H9 (cell line): ENCODE results near the gene CDK5R1. TPM values are rescaled to one million over a fixed set of nuclear protein-coding genes. Genes with fewer than 3 reads are reported as not detected.

Experiments used
- DNase-seq: peaks from one replicate; pipeline ENCODE4 v3.0.0-alpha.2; 2017
- H2AFZ ChIP-seq: one replicate; pipeline ENCODE4 v1.6.1; 2013; ENCODE audit warnings: mild to moderate bottlenecking, low read length, control low read depth, moderate library complexity
- H2AK5ac ChIP-seq: 2 replicates; pipeline ENCODE4 v1.6.1; 2013; ENCODE audit warnings: low read length, control low read depth, mixed read lengths; ENCODE audit not compliant: insufficient read length
- H2BK120ac ChIP-seq: one replicate; pipeline ENCODE4 v1.6.1; 2013; ENCODE audit warnings: low read depth, mild to moderate bottlenecking, low read length, control low read depth, inconsistent platforms; ENCODE audit not compliant: poor library complexity, severe bottlenecking
- H2BK12ac ChIP-seq: 2 replicates; pipeline ENCODE4 v1.6.1; 2013; ENCODE audit warnings: low read length, control low read depth, mixed read lengths, low read depth; ENCODE audit not compliant: insufficient read length
- H2BK15ac ChIP-seq: 2 replicates; pipeline ENCODE4 v1.6.1; 2013; ENCODE audit warnings: low read depth, low read length, control low read depth
- H2BK20ac ChIP-seq: one replicate; pipeline ENCODE4 v1.6.1; 2013; ENCODE audit warnings: low read depth, mild to moderate bottlenecking, low read length, control low read depth, inconsistent platforms; ENCODE audit not compliant: poor library complexity, severe bottlenecking
- H2BK5ac ChIP-seq: 2 replicates; pipeline ENCODE4 v1.6.1; 2013; ENCODE audit warnings: low read length, control low read depth, mixed read lengths; ENCODE audit not compliant: insufficient read length
- H3K14ac ChIP-seq: 2 replicates; pipeline ENCODE4 v1.6.1; 2013; ENCODE audit warnings: low read length, control low read depth; ENCODE audit not compliant: insufficient read depth
- H3K18ac ChIP-seq: 2 replicates; pipeline ENCODE4 v1.6.1; 2013; ENCODE audit warnings: low read depth, mild to moderate bottlenecking, mixed read lengths, low read length, control low read depth; ENCODE audit not compliant: insufficient read length
- H3K23ac ChIP-seq: 2 replicates; pipeline ENCODE4 v1.6.1; 2013; ENCODE audit warnings: low read length, control low read depth, mixed read lengths, low read depth; ENCODE audit not compliant: insufficient read length
- H3K23me2 ChIP-seq: 2 replicates; pipeline ENCODE4 v1.6.1; 2013; ENCODE audit warnings: low read depth, mild to moderate bottlenecking, mixed read lengths, low read length, control low read depth; ENCODE audit not compliant: insufficient read length, poor library complexity, severe bottlenecking
- H3K27ac ChIP-seq: 2 replicates; pipeline ENCODE4 v1.5.1; 2013; ENCODE audit warnings: low read length, control low read depth, mixed read lengths, low read depth; ENCODE audit not compliant: insufficient read length
- H3K27me3 ChIP-seq: 2 replicates; pipeline ENCODE4 v1.6.1; 2013; ENCODE audit warnings: low read length, control low read depth, inconsistent platforms; ENCODE audit not compliant: insufficient read depth
- H3K4ac ChIP-seq: 2 replicates; pipeline ENCODE4 v1.6.1; 2013; ENCODE audit warnings: low read depth, mild to moderate bottlenecking, control low read depth, inconsistent platforms, low read length, moderate library complexity
- H3K4me1 ChIP-seq: 2 replicates; pipeline ENCODE4 v1.6.1; 2013; ENCODE audit warnings: low read length, control low read depth, inconsistent platforms; ENCODE audit not compliant: insufficient read depth
- H3K4me2 ChIP-seq: 2 replicates; pipeline ENCODE4 v1.6.1; 2013; ENCODE audit warnings: low read length, control low read depth, mixed read lengths; ENCODE audit not compliant: insufficient read length, insufficient read depth
- H3K56ac ChIP-seq: 2 replicates; pipeline ENCODE4 v1.6.1; 2013; ENCODE audit warnings: low read depth, mild to moderate bottlenecking, mixed read lengths, low read length, control low read depth; ENCODE audit not compliant: insufficient read length
- H3K79me1 ChIP-seq: 2 replicates; pipeline ENCODE4 v1.6.1; 2013; ENCODE audit warnings: low read depth, mild to moderate bottlenecking, moderate library complexity, low read length, control low read depth, inconsistent platforms; ENCODE audit not compliant: insufficient read depth, poor library complexity, severe bottlenecking
- H3K79me2 ChIP-seq: 2 replicates; pipeline ENCODE4 v1.6.1; 2013; ENCODE audit warnings: low read length, control low read depth, inconsistent platforms; ENCODE audit not compliant: insufficient read depth
- H3K9ac ChIP-seq: 2 replicates; pipeline ENCODE4 v1.6.1; 2013; ENCODE audit warnings: low read length, control low read depth, mixed read lengths; ENCODE audit not compliant: insufficient read length; ENCODE audit errors: extremely low read depth
- H3K9me3 ChIP-seq: one replicate; pipeline ENCODE4 v1.6.1; 2013; ENCODE audit warnings: low read depth, low read length, inconsistent platforms; ENCODE audit not compliant: control insufficient read depth
- H3T11ph ChIP-seq: one replicate; pipeline ENCODE4 v1.6.1; 2013; ENCODE audit warnings: mild to moderate bottlenecking, low read length, control low read depth, inconsistent platforms
- H4K20me1 ChIP-seq: one replicate; pipeline ENCODE4 v1.6.1; 2013; ENCODE audit not compliant: control insufficient read depth, insufficient read length, insufficient read depth
- H4K5ac ChIP-seq: 2 replicates; pipeline ENCODE4 v1.6.1; 2013; ENCODE audit warnings: low read depth, mild to moderate bottlenecking, mixed read lengths, low read length, control low read depth; ENCODE audit not compliant: insufficient read length
- H4K8ac ChIP-seq: replicated peaks from 2 replicates; pipeline ENCODE4 v1.6.1; 2013; ENCODE audit warnings: low read length, control low read depth, mixed read lengths, low read depth; ENCODE audit not compliant: insufficient read length
- H4K91ac ChIP-seq: 2 replicates; pipeline ENCODE4 v1.6.1; 2013; ENCODE audit warnings: low read depth, mild to moderate bottlenecking, moderate library complexity, mixed read lengths, low read length, control low read depth; ENCODE audit not compliant: insufficient read length
- H3K27ac Mint-ChIP-seq, 3 experiments: 2 replicates in 2 of 3; 3 replicates in 1 of 3; pipeline ENCODE4 v1.8.0; 2020 to 2021; ENCODE audit warnings: mixed read lengths in 3 of 3, mild to moderate bottlenecking in 1 of 3, moderate library complexity in 1 of 3
- H3K27me3 Mint-ChIP-seq: 2 replicates; pipeline ENCODE4 v1.8.0; 2021; ENCODE audit warnings: low read depth, mild to moderate bottlenecking, moderate library complexity, mixed read lengths
- H3K36me3 Mint-ChIP-seq, 3 experiments: 2 replicates in 2 of 3; 3 replicates in 1 of 3; pipeline ENCODE4 v1.8.0; 2020 to 2021; ENCODE audit warnings: low read depth in 3 of 3, mixed read lengths in 3 of 3; ENCODE audit not compliant: insufficient read depth in 1 of 3
- H3K4me1 Mint-ChIP-seq, 2 experiments: 2 replicates each; pipeline ENCODE4 v1.8.0; 2020; ENCODE audit warnings: mixed read lengths in 2 of 2
- H3K4me3 Mint-ChIP-seq, 2 experiments: 2 replicates in 1 of 2; 3 replicates in 1 of 2; pipeline ENCODE4 v1.8.0; 2020 to 2021; ENCODE audit warnings: mild to moderate bottlenecking in 2 of 2, mixed read lengths in 2 of 2, moderate library complexity in 1 of 2
- H3K9me3 Mint-ChIP-seq, 2 experiments: 2 replicates in 1 of 2; 3 replicates in 1 of 2; pipeline ENCODE4 v1.8.0; 2020; ENCODE audit warnings: mild to moderate bottlenecking in 2 of 2, mixed read lengths in 2 of 2, moderate library complexity in 1 of 2
- WGBS: extraction: QIAGEN DNeasy Blood & Tissue Kit; methylation state at CpG from one replicate; pipeline ENCODE4 v1.1.7; 2013; ENCODE audit warnings: missing lambda C conversion rate, low lambda C conversion rate, mixed read lengths; ENCODE audit not compliant: insufficient read length; ENCODE audit errors: extremely low coverage; 5-methylcytosine and 5-hydroxymethylcytosine counted together
- total RNA-seq: library from RNA; stranded (reverse); gene quantifications from 2 replicates; pipeline ENCODE4 v1.2.1, GENCODE V29; 2021
- TF ChIP-seq, protein P1 (sequence below): fragments of 200-600 bp; sonication (generic); conservative IDR thresholded peaks from 3 replicates; pipeline ENCODE4 v1.8.0; 2021; ENCODE audit warnings: antibody characterized with exemption, mild to moderate bottlenecking

Gene CDK5R1
- total RNA-seq, 1 experiment from 2014 or later: 11.4 TPM

DNA sequence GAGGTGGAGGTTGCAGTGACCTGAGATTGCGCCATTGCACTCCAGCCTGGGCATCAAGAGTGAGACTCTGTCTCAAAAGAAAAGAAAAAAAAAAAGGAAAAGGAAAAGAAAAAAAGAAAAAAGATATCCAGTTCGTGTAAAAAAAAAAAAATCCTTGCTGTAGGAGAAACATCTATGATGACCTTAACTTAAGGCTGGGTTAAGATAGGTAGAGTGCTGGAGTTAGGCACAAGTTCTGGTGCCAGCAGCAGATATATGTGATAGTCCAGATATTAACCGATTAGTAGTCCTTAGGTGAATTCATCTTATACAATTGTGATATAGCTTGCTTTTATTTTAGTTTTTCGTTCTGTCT lies 25.3 kb upstream of the CDK5R1 start:
- Mint-ChIP-seq H3K27me3 (no peaks in the 10 kb centered on the region), H3K36me3 (peaks cover 43 to 85% (median 58%) of the 10 kb centered on the region in 3 experiments), H3K9me3 (no peaks in the 10 kb centered on the region), H3K4me3 (no peak overlapping the region), H3K27ac (peak overlapping the region in 2 of 3 experiments; percentile 58 to 65; a peak in 3 of 7 replicates), H3K4me1 (peaks cover 0 to 3% of the 10 kb centered on the region in 2 experiments; a peak in 1 of 4 replicates)
- DNase-seq: no peak
- TF ChIP-seq, protein P1, sequence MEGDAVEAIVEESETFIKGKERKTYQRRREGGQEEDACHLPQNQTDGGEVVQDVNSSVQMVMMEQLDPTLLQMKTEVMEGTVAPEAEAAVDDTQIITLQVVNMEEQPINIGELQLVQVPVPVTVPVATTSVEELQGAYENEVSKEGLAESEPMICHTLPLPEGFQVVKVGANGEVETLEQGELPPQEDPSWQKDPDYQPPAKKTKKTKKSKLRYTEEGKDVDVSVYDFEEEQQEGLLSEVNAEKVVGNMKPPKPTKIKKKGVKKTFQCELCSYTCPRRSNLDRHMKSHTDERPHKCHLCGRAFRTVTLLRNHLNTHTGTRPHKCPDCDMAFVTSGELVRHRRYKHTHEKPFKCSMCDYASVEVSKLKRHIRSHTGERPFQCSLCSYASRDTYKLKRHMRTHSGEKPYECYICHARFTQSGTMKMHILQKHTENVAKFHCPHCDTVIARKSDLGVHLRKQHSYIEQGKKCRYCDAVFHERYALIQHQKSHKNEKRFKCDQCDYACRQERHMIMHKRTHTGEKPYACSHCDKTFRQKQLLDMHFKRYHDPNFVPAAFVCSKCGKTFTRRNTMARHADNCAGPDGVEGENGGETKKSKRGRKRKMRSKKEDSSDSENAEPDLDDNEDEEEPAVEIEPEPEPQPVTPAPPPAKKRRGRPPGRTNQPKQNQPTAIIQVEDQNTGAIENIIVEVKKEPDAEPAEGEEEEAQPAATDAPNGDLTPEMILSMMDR: no peak
- Histone ChIP-seq H2BK120ac (no peak overlapping the region), H3K9me3 (no peaks in the 10 kb centered on the region), H2AFZ (no peak overlapping the region), H3T11ph (no peak overlapping the region), H2BK5ac (no peak overlapping the region), H4K5ac (no peak overlapping the region), H3K27ac (no peak overlapping the region), H3K4me1 (no peaks in the 10 kb centered on the region), H3K4ac (no peak overlapping the region), H2BK12ac (no peak overlapping the region), H4K91ac (no peak overlapping the region), H3K9ac (no peak overlapping the region), H3K27me3 (no peaks in the 10 kb centered on the region), H3K23ac (no peak overlapping the region), H2BK15ac (no peak overlapping the region), H2AK5ac (no peak overlapping the region), H3K14ac (no peak overlapping the region), H4K8ac (no peak overlapping the region), H3K23me2 (no peaks in the 10 kb centered on the region), H3K56ac (no peak overlapping the region), H4K20me1 (no peaks in the 10 kb centered on the region), H3K79me2 (peaks cover 4% of the 10 kb centered on the region; the same call in 1 of the 2 replicates), H2BK20ac (no peak overlapping the region), H3K79me1 (peaks cover 3% of the 10 kb centered on the region), H3K18ac (no peak overlapping the region), H3K4me2 (no peak overlapping the region)
- no CpG with 5 or more reads among the region's 4 CpGs for WGBS
